ENCODE measurements around the gene CD300LB. TPM values are rescaled to one million over a fixed set of nuclear protein-coding genes. Genes with fewer than 3 reads are reported as not detected.

The CD300LB gene
- total RNA-seq, 1 donor from 2014 or later = not detected

DNA sequence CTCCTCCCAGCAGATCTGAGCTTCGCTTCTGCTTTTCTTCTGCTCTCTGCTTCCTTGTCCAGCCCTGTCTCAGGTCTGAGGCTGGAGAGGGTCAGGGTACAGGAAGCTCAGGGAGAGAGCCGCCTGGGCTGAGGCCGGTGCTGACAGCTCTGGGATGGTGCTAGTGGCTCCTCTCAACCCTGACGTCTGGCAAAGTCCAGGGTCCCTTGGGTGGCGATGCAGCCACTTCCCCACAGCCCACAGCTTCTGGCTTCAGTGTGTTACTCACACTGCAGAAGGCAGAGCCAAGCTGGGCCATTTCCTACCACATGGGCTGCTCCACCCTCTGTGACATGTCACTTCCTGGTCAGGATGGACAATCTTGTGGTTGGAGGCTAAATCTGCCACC lies 14.6 kb upstream of the CD300LB start, which contains the start of gene CD300C:
Gene CD300C, minus strand, starts transcription at position 273 of the 388 bp plus-strand sequence. CDS start 333 bp downstream, outside the sequence.
- peaks cover 3% of the 10 kb centered on the region for H3K27me3 Mint-ChIP-seq (ENCODE audit: unreplicated experiment)

DNA sequence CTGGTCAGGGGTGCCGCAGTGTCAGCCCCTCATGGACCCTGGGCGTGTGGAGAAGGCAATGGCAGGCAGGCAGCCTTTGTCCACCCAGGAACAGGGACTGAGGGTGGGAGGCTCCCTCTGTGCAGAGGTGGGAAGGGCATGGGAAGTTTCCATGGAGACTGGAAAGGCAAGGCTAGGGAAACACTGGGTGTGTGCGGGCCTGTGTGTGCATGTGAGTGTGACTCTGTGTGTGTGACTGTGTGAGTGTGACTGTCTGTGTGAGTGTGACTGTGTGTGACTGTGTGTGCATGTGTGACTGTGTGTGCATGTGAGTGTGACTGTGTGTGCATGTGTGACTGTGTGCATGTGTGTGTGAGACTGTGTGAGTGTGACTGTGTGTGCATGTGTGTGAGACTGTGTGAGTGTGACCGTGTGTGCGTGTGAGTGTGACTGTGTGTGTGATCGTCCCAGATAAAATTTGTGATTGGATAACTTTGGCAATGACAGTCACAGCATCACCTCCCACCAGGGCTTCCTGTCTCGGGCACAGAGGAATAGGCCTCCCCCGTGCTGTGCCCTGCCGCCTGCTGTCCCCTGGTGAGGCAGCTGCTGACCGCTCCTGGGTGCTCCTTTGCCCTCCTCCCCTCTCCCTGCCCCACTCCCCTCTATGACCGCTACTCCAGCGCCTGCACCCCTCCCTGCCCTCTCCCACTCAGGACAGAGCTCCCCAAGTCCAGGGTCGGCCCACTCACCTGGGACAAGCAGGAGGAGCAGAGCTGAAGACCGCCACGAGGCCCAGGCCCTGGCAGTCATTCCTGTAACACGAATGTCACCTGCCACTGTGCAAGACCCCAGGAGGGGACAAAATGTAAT lies 13.9 kb upstream of the CD300LB start:
- H3K4me1 Mint-ChIP-seq (ENCODE audit: unreplicated experiment) = no peaks in the 10 kb centered on the region
- H3K4me3 Mint-ChIP-seq (ENCODE audit: unreplicated experiment) = no peak overlapping the region
- H3K27me3 Mint-ChIP-seq (ENCODE audit: unreplicated experiment) = peaks cover 3% of the 10 kb centered on the region
- no peak for DNase-seq (ENCODE audit: extremely low spot score, unreplicated experiment)
- H3K9me3 Mint-ChIP-seq (ENCODE audit: unreplicated experiment) = no peaks in the 10 kb centered on the region
- TF ChIP-seq CTCF (IDR thresholded peaks at IDR 0.05) = no peak
- H3K27ac Mint-ChIP-seq (ENCODE audit: unreplicated experiment) = no peak overlapping the region
- no peaks in the 10 kb centered on the region for H3K36me3 Mint-ChIP-seq (ENCODE audit: unreplicated experiment)

More for the DNA sequence above, 14.6 kb upstream of the CD300LB start, which contains the start of gene CD300C:
- no peak for DNase-seq (ENCODE audit: extremely low spot score, unreplicated experiment)
- Mint-ChIP-seq H3K9me3 (ENCODE audit: unreplicated experiment) (no peaks in the 10 kb centered on the region), H3K4me1 (ENCODE audit: unreplicated experiment) (no peaks in the 10 kb centered on the region), H3K27ac (ENCODE audit: unreplicated experiment) (no peak within 1 kb of the TSS), H3K36me3 (ENCODE audit: unreplicated experiment) (no peaks in the 10 kb centered on the region), H3K4me3 (ENCODE audit: unreplicated experiment) (no peak within 1 kb of the TSS)
- TF ChIP-seq CTCF (IDR thresholded peaks at IDR 0.05) = no peak

DNA sequence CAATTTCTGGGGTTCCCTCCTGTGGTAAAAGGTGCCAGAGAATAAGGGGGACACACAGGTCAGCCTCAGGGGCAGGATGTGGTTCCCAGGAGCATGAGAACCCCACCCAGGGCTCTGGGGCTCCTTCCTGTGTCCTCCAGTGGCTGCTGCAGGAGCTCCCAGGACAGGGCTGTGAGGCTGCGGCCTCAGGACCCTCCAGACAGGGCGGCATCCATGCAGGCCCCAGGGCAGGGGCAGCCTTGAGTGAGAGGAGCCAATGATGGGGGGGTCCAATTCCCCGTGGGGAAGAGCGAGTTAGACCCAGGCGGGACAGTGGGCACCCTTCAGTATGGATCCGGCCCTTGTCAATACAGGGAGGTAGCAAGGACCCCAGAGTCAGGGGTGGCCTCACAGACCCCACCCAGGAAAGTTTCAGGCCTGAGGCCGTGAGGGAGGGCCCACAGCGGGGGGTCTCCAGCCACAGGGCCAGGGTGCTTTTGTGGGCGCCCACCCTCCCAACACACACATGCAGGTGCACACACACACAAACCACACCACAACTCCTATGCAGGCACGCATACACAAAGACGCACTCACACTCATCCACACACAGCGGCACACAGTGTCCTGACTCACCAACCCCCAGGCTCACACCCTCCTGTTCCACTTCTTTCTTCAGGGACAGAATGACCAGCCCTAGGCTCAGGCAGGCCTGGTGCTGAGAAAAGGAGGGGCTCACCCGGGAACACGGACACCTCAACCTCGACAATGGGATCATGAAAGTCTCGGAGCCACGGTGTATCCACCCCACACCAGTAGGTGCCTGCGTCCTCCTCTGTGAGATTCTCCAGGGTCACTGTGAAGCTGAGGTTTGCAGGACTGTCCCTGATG lies 12.9 kb upstream of the CD300LB start:
- Mint-ChIP-seq H3K27ac (ENCODE audit: unreplicated experiment) (no peak overlapping the region), H3K27me3 (ENCODE audit: unreplicated experiment) (peaks cover 3% of the 10 kb centered on the region), H3K9me3 (ENCODE audit: unreplicated experiment) (no peaks in the 10 kb centered on the region), H3K4me3 (ENCODE audit: unreplicated experiment) (no peak overlapping the region), H3K36me3 (ENCODE audit: unreplicated experiment) (no peaks in the 10 kb centered on the region), H3K4me1 (ENCODE audit: unreplicated experiment) (no peaks in the 10 kb centered on the region)
- no peak for TF ChIP-seq CTCF (IDR thresholded peaks at IDR 0.05)
- no peak for DNase-seq (ENCODE audit: extremely low spot score, unreplicated experiment)

DNA sequence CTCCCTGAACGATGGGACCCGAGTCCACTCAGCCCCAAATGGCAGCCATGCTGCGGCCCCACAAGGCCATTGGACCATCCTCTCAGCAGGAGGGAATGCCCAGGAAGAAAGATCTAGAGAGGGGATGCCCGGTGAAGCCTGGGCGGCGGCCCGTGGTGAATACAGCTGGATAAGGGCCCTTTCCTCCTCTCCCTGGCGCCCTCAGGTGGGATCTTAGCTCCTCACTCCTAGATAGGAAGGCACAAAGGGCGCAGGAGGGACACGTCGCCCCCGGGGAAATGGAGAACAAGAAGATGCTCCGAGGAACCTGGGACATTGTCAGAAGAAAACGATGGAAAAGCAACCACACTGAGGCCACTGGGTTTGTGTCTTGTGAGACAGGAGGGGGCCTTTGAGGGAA lies 12.1 kb upstream of the CD300LB start:
- Mint-ChIP-seq H3K4me3 (ENCODE audit: unreplicated experiment) (no peak overlapping the region), H3K36me3 (ENCODE audit: unreplicated experiment) (no peaks in the 10 kb centered on the region), H3K9me3 (ENCODE audit: unreplicated experiment) (no peaks in the 10 kb centered on the region), H3K27ac (ENCODE audit: unreplicated experiment) (no peak overlapping the region), H3K4me1 (ENCODE audit: unreplicated experiment) (no peaks in the 10 kb centered on the region), H3K27me3 (ENCODE audit: unreplicated experiment) (peaks cover 3% of the 10 kb centered on the region)
- no peak for TF ChIP-seq CTCF (IDR thresholded peaks at IDR 0.05)
- no peak for DNase-seq (ENCODE audit: extremely low spot score, unreplicated experiment)

Measured in osteocyte (in vitro differentiated cells).